Measurements from ENCODE around the gene CACNA1I. TPM values are rescaled to one million over a fixed set of nuclear protein-coding genes. Genes with fewer than 3 reads are reported as not detected.

Gene CACNA1I
- total RNA-seq, 4 donors from 2014 or later = not detected

DNA sequence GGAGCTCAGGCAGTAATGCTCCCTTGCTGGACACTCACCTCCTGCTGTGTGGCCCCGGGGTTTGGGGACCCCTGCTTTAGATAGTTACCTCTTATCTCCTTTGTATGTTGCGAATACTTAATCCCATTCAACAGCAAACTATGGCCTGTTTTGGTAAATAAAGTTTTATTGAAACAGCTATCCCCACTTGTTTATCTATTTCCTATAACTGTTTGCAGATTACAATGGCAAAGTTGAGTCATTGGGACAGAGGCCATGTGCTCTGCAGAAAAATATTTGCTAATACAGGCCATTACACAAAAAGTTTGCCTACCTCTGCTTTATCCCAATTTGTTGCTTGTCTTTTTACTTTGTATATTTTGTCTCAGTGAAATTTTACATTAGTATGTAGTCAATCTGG is 68.4 kb downstream of the CACNA1I start:
- intact Hi-C loops (cut with DNase I; ENCODE audit: low total_unique reads) = no loop called here
- no peaks in the 10 kb centered on the region for H3K36me3 ChIP-seq
- TF ChIP-seq POLR2A (IDR thresholded peaks at IDR 0.05) = no peak
- TF ChIP-seq, protein P1, sequence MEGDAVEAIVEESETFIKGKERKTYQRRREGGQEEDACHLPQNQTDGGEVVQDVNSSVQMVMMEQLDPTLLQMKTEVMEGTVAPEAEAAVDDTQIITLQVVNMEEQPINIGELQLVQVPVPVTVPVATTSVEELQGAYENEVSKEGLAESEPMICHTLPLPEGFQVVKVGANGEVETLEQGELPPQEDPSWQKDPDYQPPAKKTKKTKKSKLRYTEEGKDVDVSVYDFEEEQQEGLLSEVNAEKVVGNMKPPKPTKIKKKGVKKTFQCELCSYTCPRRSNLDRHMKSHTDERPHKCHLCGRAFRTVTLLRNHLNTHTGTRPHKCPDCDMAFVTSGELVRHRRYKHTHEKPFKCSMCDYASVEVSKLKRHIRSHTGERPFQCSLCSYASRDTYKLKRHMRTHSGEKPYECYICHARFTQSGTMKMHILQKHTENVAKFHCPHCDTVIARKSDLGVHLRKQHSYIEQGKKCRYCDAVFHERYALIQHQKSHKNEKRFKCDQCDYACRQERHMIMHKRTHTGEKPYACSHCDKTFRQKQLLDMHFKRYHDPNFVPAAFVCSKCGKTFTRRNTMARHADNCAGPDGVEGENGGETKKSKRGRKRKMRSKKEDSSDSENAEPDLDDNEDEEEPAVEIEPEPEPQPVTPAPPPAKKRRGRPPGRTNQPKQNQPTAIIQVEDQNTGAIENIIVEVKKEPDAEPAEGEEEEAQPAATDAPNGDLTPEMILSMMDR (IDR thresholded peaks at IDR 0.05 in 4 of 5, conservative IDR thresholded peaks at IDR 0.05 in 1 of 5) = no peak
- DNase-seq = no peak
- no peaks in the 10 kb centered on the region for H3K9me3 ChIP-seq
- H3K4me3 ChIP-seq = no peak overlapping the region
- in situ Hi-C loops (cut with MboI; ENCODE audit: low sequenced_read_pairs in 4 of 4) = no loop called here
- H3K4me1 ChIP-seq = no peaks in the 10 kb centered on the region
- H3K27ac ChIP-seq = no peak overlapping the region
- peaks cover 3 to 14% (median 5%) of the 10 kb centered on the region in 3 donors for H3K27me3 ChIP-seq
- no peak for ATAC-seq

DNA sequence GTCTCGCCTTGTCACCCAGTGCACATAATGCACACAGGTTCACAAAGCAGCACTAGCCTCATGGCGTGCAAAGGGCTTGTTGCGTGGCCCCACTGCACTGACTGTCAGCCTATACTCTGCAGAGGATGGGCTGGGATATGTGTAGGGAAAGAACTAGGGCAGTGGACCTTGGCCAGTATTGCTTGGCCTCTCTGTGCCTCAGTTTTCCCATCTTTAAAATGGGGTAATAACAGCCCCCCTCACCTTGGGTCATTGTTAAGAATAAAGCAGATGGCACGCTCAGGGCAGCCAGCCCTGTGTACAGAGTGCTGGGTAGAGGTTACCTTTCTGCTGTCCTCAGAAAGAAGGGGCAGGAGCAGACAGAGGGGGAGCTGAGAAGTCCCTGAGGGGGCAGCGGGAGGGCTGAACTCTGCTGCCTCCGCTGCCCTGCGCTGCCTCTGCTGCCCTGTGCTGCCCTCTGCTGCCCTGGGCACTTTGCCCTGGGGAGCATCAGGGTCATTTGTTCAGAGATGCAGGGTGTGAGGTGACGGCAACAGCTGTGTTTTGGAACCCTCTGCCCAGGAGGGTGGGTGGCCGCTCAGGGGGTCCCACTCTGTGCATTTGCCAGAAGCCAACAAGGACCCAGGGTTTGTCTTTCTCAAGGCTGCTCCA is 71.2 kb downstream of the CACNA1I start:
- no peak for ATAC-seq
- no peak overlapping the region for H3K4me3 ChIP-seq
- peaks cover 3 to 14% (median 5%) of the 10 kb centered on the region in 3 donors for H3K27me3 ChIP-seq
- in situ Hi-C loops (cut with MboI; ENCODE audit: low sequenced_read_pairs in 4 of 4) (no loop called here), intact Hi-C loops (cut with DNase I; ENCODE audit: low total_unique reads) (no loop called here)
- TF ChIP-seq, protein P1 (IDR thresholded peaks at IDR 0.05 in 4 of 5, conservative IDR thresholded peaks at IDR 0.05 in 1 of 5) = no peak
- TF ChIP-seq POLR2A (IDR thresholded peaks at IDR 0.05) = no peak
- DNase-seq = no peak
- no peaks in the 10 kb centered on the region for H3K4me1 ChIP-seq
- H3K9me3 ChIP-seq = no peaks in the 10 kb centered on the region
- H3K27ac ChIP-seq = no peak overlapping the region
- H3K36me3 ChIP-seq = no peaks in the 10 kb centered on the region

DNA sequence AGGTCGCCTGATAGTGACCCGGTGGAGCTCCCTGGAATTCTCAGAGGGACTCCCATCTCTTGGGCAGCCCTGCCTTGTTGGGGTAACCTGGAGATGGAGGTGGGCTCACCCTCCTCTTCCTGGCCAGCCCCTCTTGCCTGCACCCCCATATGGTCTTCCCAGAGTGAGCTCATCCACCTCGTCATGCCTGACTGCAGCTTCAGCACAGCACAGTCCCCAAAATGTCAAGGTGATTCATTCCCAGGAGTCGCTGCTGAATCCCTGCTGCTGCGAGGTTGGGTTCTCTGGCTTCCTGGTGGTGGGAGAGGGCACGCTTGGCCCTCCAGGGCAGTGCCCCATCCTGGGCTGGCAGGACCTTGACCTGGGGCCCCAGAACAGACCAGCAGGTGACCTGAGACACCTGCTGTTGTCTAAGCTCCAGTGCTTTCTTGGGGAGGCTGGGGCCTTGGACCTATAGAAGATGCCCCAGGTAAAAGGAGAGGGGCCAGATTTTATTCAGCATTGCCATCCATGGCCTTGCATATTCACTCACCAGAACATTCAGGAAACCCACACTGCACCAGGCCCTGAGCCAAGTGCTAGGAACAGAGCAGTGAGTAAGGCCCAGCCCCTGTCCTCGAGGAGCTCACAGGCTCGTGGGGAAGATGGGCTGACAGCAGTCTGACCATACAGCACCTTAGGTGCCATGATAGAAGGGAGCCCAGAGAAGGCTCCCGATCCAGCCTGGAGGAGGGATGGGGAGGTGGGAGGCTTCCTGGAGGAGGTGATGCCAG is 72.9 kb downstream of the CACNA1I start:
- intact Hi-C loops (cut with DNase I; ENCODE audit: low total_unique reads) (no loop called here), in situ Hi-C loops (cut with MboI; ENCODE audit: low sequenced_read_pairs in 4 of 4) (no loop called here)
- H3K27me3 ChIP-seq = peaks cover 3 to 18% (median 5%) of the 10 kb centered on the region in 3 donors
- TF ChIP-seq POLR2A (IDR thresholded peaks at IDR 0.05) = no peak
- DNase-seq (no peak), ATAC-seq (no peak)
- H3K4me3 ChIP-seq = no peak overlapping the region
- H3K4me1 ChIP-seq = no peaks in the 10 kb centered on the region
- H3K36me3 ChIP-seq = no peaks in the 10 kb centered on the region
- H3K9me3 ChIP-seq = no peaks in the 10 kb centered on the region
- H3K27ac ChIP-seq = no peak overlapping the region

DNA sequence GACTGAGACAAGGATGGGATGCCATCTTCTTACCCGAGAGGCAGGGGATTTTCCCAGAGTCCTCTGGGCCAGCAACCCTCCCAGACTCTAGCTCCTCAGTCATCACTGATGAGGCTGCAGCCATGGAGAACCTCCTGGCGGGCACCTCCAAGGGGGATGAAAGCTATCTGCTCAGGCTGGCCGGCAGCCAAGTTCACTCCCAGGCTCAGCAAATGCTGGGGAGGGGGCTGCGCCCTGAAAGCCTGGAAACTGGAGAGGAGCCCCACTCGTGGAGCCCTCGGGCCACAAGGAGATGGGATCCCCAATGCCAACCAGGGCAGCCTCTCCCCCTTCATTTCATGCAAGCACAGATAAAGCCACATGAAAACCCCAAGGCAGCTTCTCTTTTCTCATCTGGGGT is 75.0 kb downstream of the CACNA1I start:
- H3K4me1 ChIP-seq = no peaks in the 10 kb centered on the region
- H3K9me3 ChIP-seq = no peaks in the 10 kb centered on the region
- intact Hi-C loops (cut with DNase I; ENCODE audit: low total_unique reads) = no loop called here
- DNase-seq (no peak), ATAC-seq (no peak)
- H3K27me3 ChIP-seq = peaks cover 0 to 18% (median 3%) of the 10 kb centered on the region in 3 donors
- TF ChIP-seq POLR2A (IDR thresholded peaks at IDR 0.05) = no peak
- TF ChIP-seq, protein P1 (IDR thresholded peaks at IDR 0.05 in 4 of 5, conservative IDR thresholded peaks at IDR 0.05 in 1 of 5) = no peak
- no peaks in the 10 kb centered on the region for H3K36me3 ChIP-seq
- no peak overlapping the region for H3K27ac ChIP-seq
- no peak overlapping the region for H3K4me3 ChIP-seq
- in situ Hi-C loops (cut with MboI; ENCODE audit: low sequenced_read_pairs in 4 of 4) = no loop called here

DNA sequence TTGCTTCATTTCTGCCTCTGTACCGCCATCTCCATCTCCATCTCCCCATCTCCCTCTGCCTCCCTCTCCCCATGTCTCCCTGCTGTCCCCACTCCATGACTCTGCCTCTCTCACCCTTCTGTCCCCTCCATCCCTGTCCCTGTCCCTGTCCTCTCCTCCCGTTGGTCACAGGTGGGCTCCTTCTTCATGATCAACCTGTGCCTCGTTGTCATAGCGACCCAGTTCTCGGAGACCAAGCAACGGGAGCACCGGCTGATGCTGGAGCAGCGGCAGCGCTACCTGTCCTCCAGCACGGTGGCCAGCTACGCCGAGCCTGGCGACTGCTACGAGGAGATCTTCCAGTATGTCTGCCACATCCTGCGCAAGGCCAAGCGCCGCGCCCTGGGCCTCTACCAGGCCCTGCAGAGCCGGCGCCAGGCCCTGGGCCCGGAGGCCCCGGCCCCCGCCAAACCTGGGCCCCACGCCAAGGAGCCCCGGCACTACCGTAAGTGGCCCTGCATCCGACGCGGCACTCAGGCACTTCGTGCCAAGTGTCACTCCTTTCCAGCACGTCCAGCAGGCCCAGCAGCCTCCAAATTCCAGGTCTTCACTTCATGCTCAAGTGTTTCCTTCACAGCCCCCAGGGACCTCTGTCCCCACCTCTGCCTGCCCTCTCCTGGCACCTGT is 76.0 kb downstream of the CACNA1I start:
- ATAC-seq (no peak), DNase-seq (no peak)
- H3K36me3 ChIP-seq = no peaks in the 10 kb centered on the region
- intact Hi-C loops (cut with DNase I; ENCODE audit: low total_unique reads) (no loop called here), in situ Hi-C loops (cut with MboI; ENCODE audit: low sequenced_read_pairs in 4 of 4) (no loop called here)
- H3K27me3 ChIP-seq = peaks cover 0 to 18% (median 3%) of the 10 kb centered on the region in 3 donors
- H3K4me3 ChIP-seq = no peak overlapping the region
- H3K27ac ChIP-seq = no peak overlapping the region
- TF ChIP-seq, protein P1 (IDR thresholded peaks at IDR 0.05 in 4 of 5, conservative IDR thresholded peaks at IDR 0.05 in 1 of 5) = no peak
- TF ChIP-seq POLR2A (IDR thresholded peaks at IDR 0.05) = no peak
- H3K4me1 ChIP-seq = no peaks in the 10 kb centered on the region
- H3K9me3 ChIP-seq = no peaks in the 10 kb centered on the region
